HepG2 (cell line): ENCODE measurements around the gene TRIM2.

Source experiments
- MAX ChIP-seq: IDR thresholded peaks from 2 replicates; pipeline ENCODE4 v1.6.1; 2012; ENCODE audit warnings: inconsistent platforms
- NPAS2 ChIP-seq: sonication (generic); formaldehyde crosslinking; IDR thresholded peaks from 2 replicates; pipeline ENCODE4 v1.8.0; 2022; ENCODE audit warnings: mild to moderate bottlenecking, missing genetic modification reagents, borderline replicate concordance
- POLR2A ChIP-seq, 2 experiments: IDR thresholded peaks; 2 replicates each; pipeline ENCODE4 v1.6.1; 2011; ENCODE audit warnings: low read depth in 2 of 2, low read length in 2 of 2, mild to moderate bottlenecking in 1 of 2, moderate library complexity in 1 of 2; ENCODE audit not compliant: insufficient read depth in 1 of 2
- RAD21 ChIP-seq: fragments of 450-650 bp; formaldehyde crosslinking; IDR thresholded peaks from 2 replicates; pipeline ENCODE4 v1.5.0; 2020; ENCODE audit warnings: mild to moderate bottlenecking
- TAF1 ChIP-seq: sonication (generic); formaldehyde crosslinking; IDR thresholded peaks from 2 replicates; pipeline ENCODE4 v1.4.0; 2020; ENCODE audit warnings: missing genetic modification reagents
- ZNF121 ChIP-seq: sonication (generic); formaldehyde crosslinking; IDR thresholded peaks from 2 replicates; pipeline ENCODE4 v1.5.0; 2020; ENCODE audit warnings: mild to moderate bottlenecking, missing genetic modification reagents
- ZNF441 ChIP-seq: sonication (generic); formaldehyde crosslinking; IDR thresholded peaks from 2 replicates; pipeline ENCODE4 v1.7.0; 2021; ENCODE audit warnings: missing genetic modification reagents, borderline replicate concordance

- TF ChIP-seq NPAS2 (CRISPR knock-in tag) (no peak), ZNF121 (no peak), RAD21 (CRISPR knock-in tag) (no peak), MAX (no peak), POLR2A (IDR thresholded peaks at IDR 0.05; ENCODE audit: insufficient read depth in 1 of 2, low read depth in 2 of 2, low read length in 2 of 2) (no peak), ZNF441 (CRISPR knock-in tag) (no peak), TAF1 (CRISPR knock-in tag) (no peak)
Measured at GRCh38 chr4:153211986-153212728, 7.9 kb downstream of the TRIM2 start.
